K562 (cell line): ENCODE measurements around the gene YPEL3. TPM values are rescaled to one million over a fixed set of nuclear protein-coding genes. Genes with fewer than 3 reads are reported as not detected.

Experiments used
- ATAC-seq: fragments of 200-7000 bp; cut with Tn5 transposase; 3 replicates; pipeline ENCODE4 v1.9.1; 2020; ENCODE audit warnings: moderate library complexity
- BruUV-seq: library from RNA; stranded (reverse); fragments of 400-500 nt; replicated peaks from 2 replicates; lab custom pipeline; 2021; lab: Mats Ljungman, UMichigan
- CTCF ChIA-PET: fragments of 300-600 bp; formaldehyde crosslinking; extraction: SDS; loops from one replicate; lab custom pipeline; 2021; ENCODE audit warnings: low intra/inter-chr PET ratio; lab: Yijun Ruan, JAX
- POLR2A ChIA-PET: fragments of 300-600, 350-650 bp; sonication (Branson Sonifier 250); formaldehyde crosslinking; extraction: SDS; loops from one replicate; lab custom pipeline; 2021; ENCODE audit warnings: antibody characterized with exemption, inconsistent platforms; lab: Yijun Ruan, JAX
- DNase-seq, 4 experiments: peaks; one replicate each; pipeline versions ENCODE4 v3.0.0 to v3.0.0-alpha.2; 2011 to 2018; ENCODE audit warnings: low spot score in 3 of 4, mixed read lengths in 3 of 4; ENCODE audit errors: extremely low read depth in 1 of 4
- FAIRE-seq: peaks from 2 replicates; lab custom pipeline; 2011; peaks lifted over from hg19 to GRCh38; lab: Jason Lieb, UNC
- H2AFZ ChIP-seq: 2 replicates; pipeline ENCODE4 v1.6.0; 2011; ENCODE audit warnings: low read depth, low read length, control low read depth, inconsistent platforms
- H3K27ac ChIP-seq: fragments of 200-600 bp; 3 replicates; pipeline ENCODE4 v1.8.0; 2011; ENCODE audit warnings: low read depth, mild to moderate bottlenecking, control low read depth, inconsistent platforms, low read length, moderate library complexity, mixed read lengths; ENCODE audit errors: extremely low read depth
- H3K27me3 ChIP-seq, 2 experiments: fragments of 300-600 bp in 1 of 2; 2 replicates in 1 of 2; 3 replicates in 1 of 2; pipeline versions ENCODE4 v1.6.0 to v1.8.0; 2011; ENCODE audit warnings: inconsistent platforms in 2 of 2, low read length in 2 of 2, mild to moderate bottlenecking in 1 of 2, mixed read lengths in 1 of 2, moderate library complexity in 1 of 2; ENCODE audit not compliant: control insufficient read depth in 2 of 2, insufficient read depth in 2 of 2
- H3K36me3 ChIP-seq: fragments of 300-600 bp; 3 replicates; pipeline ENCODE4 v1.8.0; 2011; ENCODE audit warnings: mild to moderate bottlenecking, low read length, inconsistent platforms; ENCODE audit not compliant: control insufficient read depth, insufficient read depth
- H3K4me1 ChIP-seq, 2 experiments: fragments of 200-600 bp in 1 of 2; replicated peaks in 1 of 2; 2 replicates in 1 of 2; 3 replicates in 1 of 2; pipeline versions ENCODE4 v1.5.1 to v1.8.0; 2011; ENCODE audit warnings: inconsistent platforms in 2 of 2, low read length in 2 of 2, mild to moderate bottlenecking in 1 of 2, mixed read lengths in 1 of 2, moderate library complexity in 1 of 2; ENCODE audit not compliant: control insufficient read depth in 2 of 2, insufficient read depth in 2 of 2
- H3K4me2 ChIP-seq: 2 replicates; pipeline ENCODE4 v1.6.1; 2011; ENCODE audit warnings: low read length, control low read depth, inconsistent platforms, mixed read lengths; ENCODE audit not compliant: insufficient read depth
- H3K4me3 ChIP-seq: fragments of 200-600 bp; sonication (generic), shearing (Covaris generic); 2 replicates; pipeline ENCODE4 v1.5.1; 2016; ENCODE audit warnings: control low read depth, inconsistent platforms
- H3K79me2 ChIP-seq: fragments of 200-600 bp; 3 replicates; pipeline ENCODE4 v1.8.0; 2011; ENCODE audit warnings: low read length, inconsistent platforms; ENCODE audit not compliant: control insufficient read depth, insufficient read depth
- H3K9ac ChIP-seq, 2 experiments: 2 replicates each; pipeline versions ENCODE4 v1.6.0 to v1.6.1; 2011; ENCODE audit warnings: low read depth in 2 of 2, low read length in 2 of 2, control low read depth in 1 of 2, inconsistent platforms in 1 of 2, mild to moderate bottlenecking in 1 of 2, mixed read lengths in 1 of 2; ENCODE audit not compliant: insufficient read depth in 1 of 2
- H3K9me1 ChIP-seq: one replicate; pipeline ENCODE4 v1.6.0; 2011; ENCODE audit warnings: inconsistent platforms, mild to moderate bottlenecking, low read length, moderate library complexity; ENCODE audit not compliant: control insufficient read depth, insufficient read depth
- H3K9me3 ChIP-seq: replicated peaks from 2 replicates; pipeline ENCODE4 v1.5.1; 2011; ENCODE audit warnings: low read depth, low read length, inconsistent platforms; ENCODE audit not compliant: control insufficient read depth, insufficient read depth
- H4K20me1 ChIP-seq: replicated peaks from 2 replicates; pipeline ENCODE4 v1.6.1; 2011; ENCODE audit warnings: low read length, inconsistent platforms, mixed read lengths; ENCODE audit not compliant: control insufficient read depth, insufficient read depth
- CSDE1 ChIP-seq, 2 experiments: fragments of 450-650 bp; IDR thresholded peaks; 2 replicates each; pipeline ENCODE4 v1.6.1; 2016; ENCODE audit warnings: mild to moderate bottlenecking in 1 of 2
- ELK3 ChIP-seq: fragments of 450-650 bp; formaldehyde crosslinking; IDR thresholded peaks from 2 replicates; pipeline ENCODE4 v1.4.0; 2020; ENCODE audit warnings: mild to moderate bottlenecking
- MXD1 ChIP-seq: fragments of 250-450 bp; sonication (Bioruptor Pico); IDR thresholded peaks from 2 replicates; pipeline ENCODE4 v1.8.0; 2021; ENCODE audit warnings: borderline replicate concordance, mild to moderate bottlenecking, moderate library complexity; ENCODE audit not compliant: poor library complexity, severe bottlenecking
- USF2 ChIP-seq: sonication (generic); formaldehyde crosslinking; IDR thresholded peaks from 2 replicates; pipeline ENCODE4 v1.5.0; 2020; ENCODE audit warnings: missing genetic modification reagents
- WHSC1 ChIP-seq: IDR thresholded peaks from one replicate; pipeline ENCODE4 v1.6.1; 2012; ENCODE audit warnings: low read length, control low read depth, inconsistent platforms
- ZNF512 ChIP-seq: IDR thresholded peaks from 2 replicates; pipeline ENCODE4 v1.6.1; 2016; ENCODE audit warnings: missing genetic modification characterization, missing compliant biosample characterization
- WGBS: fragments of 100-300 bp; shearing (Covaris generic); methylation state at CpG from one replicate; pipeline ENCODE4 v1.1.6; 2016; ENCODE audit warnings: low coverage, mixed read lengths; ENCODE audit not compliant: insufficient coverage; ENCODE audit errors: missing lambda C conversion rate; 5-methylcytosine and 5-hydroxymethylcytosine counted together
- in situ Hi-C: fragments of 300-500 bp; cut with MboI; formaldehyde crosslinking; loops from 4 replicates; pipeline ENCODE4 v1.15.0; 2018; ENCODE audit warnings: inconsistent platforms, mixed read lengths
- intact Hi-C: fragments of 100-400 bp; cut with micrococcal nuclease; formaldehyde crosslinking; loops from 2 replicates; pipeline ENCODE4 v1.14.2; 2022
- polyA plus RNA-seq, 8 experiments: library from polyadenylated mRNA; depleted of rRNA in 4 of 8; stranded (reverse) in 5 of 8; unstranded in 3 of 8; fragments of >200 nt; fragmentation: Nextera tagmentation in 2 of 8; fragmentation: Illumina TruSeq in 1 of 8; extraction: Ambion mirVana in 2 of 8; extraction: Trizol in 1 of 8; gene quantifications; 2 replicates each; pipeline versions ENCODE4 v1.2.1 to v1.2.3, GENCODE V29; 2011 to 2014; ENCODE audit warnings: inconsistent platforms in 1 of 8, missing spikeins in 1 of 8
- total RNA-seq, 7 experiments: library from RNA; depleted of rRNA in 6 of 7; stranded (reverse); fragments of >200 nt in 6 of 7; fragmentation: Illumina TruSeq in 2 of 7; extraction: Trizol in 2 of 7; gene quantifications; 2 replicates each; pipeline versions ENCODE4 v1.2.1 to v1.2.3, GENCODE V29; 2011 to 2021; ENCODE audit warnings: low replicate concordance in 1 of 7
- TF ChIP-seq, protein P1 (sequence below), 2 experiments: IDR thresholded peaks; 2 replicates each; pipeline ENCODE4 v1.6.1; 2012; ENCODE audit warnings: improper control_type of control experiment in 2 of 2, low read depth in 2 of 2, low read length in 2 of 2, borderline replicate concordance in 1 of 2
- TF ChIP-seq, protein P2 (sequence below), 2 experiments: fragments of 450-650 bp in 1 of 2; sonication (generic) in 1 of 2; formaldehyde crosslinking; conservative IDR thresholded peaks; 2 replicates each; pipeline versions ENCODE4 v1.4.0 to v1.8.1; 2020 to 2022; ENCODE audit warnings: mild to moderate bottlenecking in 1 of 2, missing genetic modification reagents in 1 of 2
- TF ChIP-seq, protein P3 (sequence below): fragments of 250-450 bp; sonication (Bioruptor Pico); IDR thresholded peaks from 2 replicates; pipeline ENCODE4 v1.8.0; 2022; ENCODE audit warnings: moderate library complexity, mild to moderate bottlenecking, inconsistent platforms

Gene YPEL3
- total and polyA plus RNA-seq, 9 of the 15 experiments (the other 6 are each of a cell fraction or from before 2014, with no cell fraction given), result 0.41 to 15.0 (median 2.9) TPM

DNA sequence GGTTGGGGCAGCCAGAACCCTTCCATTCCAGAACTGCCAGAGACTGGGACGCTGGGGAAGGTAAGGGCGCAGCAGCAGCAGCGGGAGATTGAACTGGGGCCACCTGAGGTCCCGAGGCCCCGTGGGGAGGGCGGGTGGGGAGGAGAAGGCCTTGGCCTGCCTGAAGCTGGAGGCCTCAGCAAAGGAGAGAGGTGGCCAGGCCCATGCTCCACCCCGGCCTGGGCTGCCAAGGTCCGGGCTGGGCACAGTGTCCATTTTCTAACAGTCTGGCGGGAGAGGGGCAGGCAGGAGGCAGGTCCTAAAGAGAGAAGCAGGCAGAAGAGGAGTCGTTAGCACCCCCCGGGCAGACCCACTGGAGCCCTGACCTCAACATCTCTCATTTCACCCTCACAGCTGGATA, 18.4 kb upstream of the YPEL3 start:
- Histone ChIP-seq H3K4me3 (no peak overlapping the region), H4K20me1 (no peaks in the 10 kb centered on the region), H3K27me3 (no peaks in the 10 kb centered on the region), H3K9me1 (peaks cover 6% of the 10 kb centered on the region), H3K79me2 (no peaks in the 10 kb centered on the region), H3K4me1 (peaks cover 13 to 31% of the 10 kb centered on the region in 2 experiments; a peak in 4 of 5 replicates), H3K9me3 (no peaks in the 10 kb centered on the region), H3K27ac (peak overlapping the region; percentile 60; the same call in 1 of the 3 replicates), H3K9ac (peak overlapping the region in 1 of 2 experiments; percentile 40; a peak in 1 of 4 replicates), H3K36me3 (peaks cover 16% of the 10 kb centered on the region; the same call in 1 of the 3 replicates), H3K4me2 (no peak overlapping the region), H2AFZ (no peak overlapping the region)
- ATAC-seq (no peak), DNase-seq (no peak), FAIRE-seq (no peak)
- BruUV-seq, result no TSS peak
- in situ Hi-C loops, result no loop called here
- 85% methylated on average over 9 of the region's 11 CpGs for WGBS
- ChIA-PET POLR2A (interaction anchor here (0.6 to 1.5 kb wide), 4 partner anchors 9 to 423 kb away, joined by 3 read pairs; partner anchors contain the start of gene ALDOA), CTCF (no interaction called here)
- intact Hi-C loops, result no loop called here
- TF ChIP-seq, protein P1, sequence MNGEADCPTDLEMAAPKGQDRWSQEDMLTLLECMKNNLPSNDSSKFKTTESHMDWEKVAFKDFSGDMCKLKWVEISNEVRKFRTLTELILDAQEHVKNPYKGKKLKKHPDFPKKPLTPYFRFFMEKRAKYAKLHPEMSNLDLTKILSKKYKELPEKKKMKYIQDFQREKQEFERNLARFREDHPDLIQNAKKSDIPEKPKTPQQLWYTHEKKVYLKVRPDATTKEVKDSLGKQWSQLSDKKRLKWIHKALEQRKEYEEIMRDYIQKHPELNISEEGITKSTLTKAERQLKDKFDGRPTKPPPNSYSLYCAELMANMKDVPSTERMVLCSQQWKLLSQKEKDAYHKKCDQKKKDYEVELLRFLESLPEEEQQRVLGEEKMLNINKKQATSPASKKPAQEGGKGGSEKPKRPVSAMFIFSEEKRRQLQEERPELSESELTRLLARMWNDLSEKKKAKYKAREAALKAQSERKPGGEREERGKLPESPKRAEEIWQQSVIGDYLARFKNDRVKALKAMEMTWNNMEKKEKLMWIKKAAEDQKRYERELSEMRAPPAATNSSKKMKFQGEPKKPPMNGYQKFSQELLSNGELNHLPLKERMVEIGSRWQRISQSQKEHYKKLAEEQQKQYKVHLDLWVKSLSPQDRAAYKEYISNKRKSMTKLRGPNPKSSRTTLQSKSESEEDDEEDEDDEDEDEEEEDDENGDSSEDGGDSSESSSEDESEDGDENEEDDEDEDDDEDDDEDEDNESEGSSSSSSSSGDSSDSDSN (IDR thresholded peaks at IDR 0.05; ENCODE audit: borderline replicate concordance in 1 of 2, low read depth in 2 of 2, low read length in 2 of 2), result no peak
- TF ChIP-seq, protein P2, sequence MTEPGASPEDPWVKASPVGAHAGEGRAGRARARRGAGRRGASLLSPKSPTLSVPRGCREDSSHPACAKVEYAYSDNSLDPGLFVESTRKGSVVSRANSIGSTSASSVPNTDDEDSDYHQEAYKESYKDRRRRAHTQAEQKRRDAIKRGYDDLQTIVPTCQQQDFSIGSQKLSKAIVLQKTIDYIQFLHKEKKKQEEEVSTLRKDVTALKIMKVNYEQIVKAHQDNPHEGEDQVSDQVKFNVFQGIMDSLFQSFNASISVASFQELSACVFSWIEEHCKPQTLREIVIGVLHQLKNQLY (CRISPR knock-in tag; conservative IDR thresholded peaks at IDR 0.05), result no peak
- TF ChIP-seq, protein P3, sequence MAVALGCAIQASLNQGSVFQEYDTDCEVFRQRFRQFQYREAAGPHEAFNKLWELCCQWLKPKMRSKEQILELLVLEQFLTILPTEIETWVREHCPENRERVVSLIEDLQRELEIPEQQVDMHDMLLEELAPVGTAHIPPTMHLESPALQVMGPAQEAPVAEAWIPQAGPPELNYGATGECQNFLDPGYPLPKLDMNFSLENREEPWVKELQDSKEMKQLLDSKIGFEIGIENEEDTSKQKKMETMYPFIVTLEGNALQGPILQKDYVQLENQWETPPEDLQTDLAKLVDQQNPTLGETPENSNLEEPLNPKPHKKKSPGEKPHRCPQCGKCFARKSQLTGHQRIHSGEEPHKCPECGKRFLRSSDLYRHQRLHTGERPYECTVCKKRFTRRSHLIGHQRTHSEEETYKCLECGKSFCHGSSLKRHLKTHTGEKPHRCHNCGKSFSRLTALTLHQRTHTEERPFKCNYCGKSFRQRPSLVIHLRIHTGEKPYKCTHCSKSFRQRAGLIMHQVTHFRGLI (CRISPR knock-in tag), result no peak
- TF ChIP-seq ZNF512, result no peak
- TF ChIP-seq CSDE1 (IDR thresholded peaks at IDR 0.05), result no peak
- TF ChIP-seq MXD1 (CRISPR knock-in tag), result no peak
- no peak for TF ChIP-seq WHSC1
- no peak for TF ChIP-seq USF2
- TF ChIP-seq ELK3 (CRISPR knock-in tag), result no peak
